SJCRH30 (cell line): Measurements from ENCODE around the gene ARHGAP27. TPM values are rescaled to one million over a fixed set of nuclear protein-coding genes. Genes with fewer than 3 reads are reported as not detected.

Experiments
- DNase-seq, 2 experiments: peaks; one replicate each; pipeline ENCODE4 v3.0.0-alpha.2; 2015 to 2020
- H3K27ac ChIP-seq: fragments of 250-450 bp; sonication (Bioruptor Pico); 2 replicates; pipeline ENCODE4 v1.5.1; 2020; ENCODE audit warnings: mild to moderate bottlenecking, moderate library complexity
- H3K27me3 ChIP-seq: fragments of 250-450 bp; sonication (Bioruptor Pico); 2 replicates; pipeline ENCODE4 v1.5.1; 2020; ENCODE audit warnings: mild to moderate bottlenecking, moderate library complexity
- H3K36me3 ChIP-seq: fragments of 250-450 bp; sonication (Bioruptor Pico); 2 replicates; pipeline ENCODE4 v1.5.1; 2020; ENCODE audit warnings: mild to moderate bottlenecking, moderate library complexity
- H3K4me1 ChIP-seq: fragments of 250-450 bp; sonication (Bioruptor Pico); 2 replicates; pipeline ENCODE4 v1.5.1; 2020; ENCODE audit warnings: mild to moderate bottlenecking, moderate library complexity
- H3K4me3 ChIP-seq: fragments of 250-450 bp; sonication (Bioruptor Pico); 2 replicates; pipeline ENCODE4 v1.5.1; 2020; ENCODE audit warnings: mild to moderate bottlenecking, moderate library complexity
- H3K9me3 ChIP-seq: fragments of 250-450 bp; sonication (Bioruptor Pico); replicated peaks from 2 replicates; pipeline ENCODE4 v1.5.1; 2020; ENCODE audit warnings: mild to moderate bottlenecking, moderate library complexity
- total RNA-seq: library from RNA; depleted of rRNA; stranded (reverse); fragments of >200 nt; shearing (Covaris generic); gene quantifications from 2 replicates; pipeline ENCODE4 v1.2.3, GENCODE V29; 2014

The ARHGAP27 gene
- total RNA-seq, 1 experiment from 2014 or later, result 2.2 TPM

GRCh38 chr17:45380046-45380765 lies 52.5 kb downstream of the ARHGAP27 start:
- DNase-seq, result no peak
- Histone ChIP-seq H3K27me3 (no peaks in the 10 kb centered on the region), H3K36me3 (no peaks in the 10 kb centered on the region), H3K4me3 (no peak overlapping the region), H3K4me1 (peaks cover 27% of the 10 kb centered on the region), H3K27ac (no peak overlapping the region), H3K9me3 (no peaks in the 10 kb centered on the region)

DNA sequence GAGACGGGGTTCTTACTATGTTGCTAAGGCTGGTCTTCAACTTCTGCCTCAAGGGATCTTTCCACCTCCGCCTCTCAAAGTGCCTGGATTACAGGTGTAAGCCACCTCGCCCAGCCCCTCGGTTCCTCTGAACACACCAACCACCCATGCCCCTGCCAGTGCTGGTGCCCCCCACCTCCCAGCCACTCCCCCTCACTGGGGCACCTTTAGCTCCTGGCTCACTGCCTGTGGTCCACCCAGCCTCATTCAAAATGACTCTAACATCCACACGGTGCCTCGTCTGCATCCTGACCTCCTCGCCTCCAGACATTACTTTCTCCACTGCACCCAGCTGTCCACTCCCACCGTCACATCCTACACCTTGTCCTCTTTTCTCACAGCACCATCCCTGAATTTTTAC lies 55.3 kb downstream of the ARHGAP27 start:
- H3K36me3 ChIP-seq, result no peaks in the 10 kb centered on the region
- H3K27me3 ChIP-seq, result no peaks in the 10 kb centered on the region
- H3K27ac ChIP-seq, result no peak overlapping the region
- peaks cover 10% of the 10 kb centered on the region for H3K4me1 ChIP-seq
- no peak for DNase-seq
- H3K9me3 ChIP-seq, result no peaks in the 10 kb centered on the region
- no peak overlapping the region for H3K4me3 ChIP-seq

DNA sequence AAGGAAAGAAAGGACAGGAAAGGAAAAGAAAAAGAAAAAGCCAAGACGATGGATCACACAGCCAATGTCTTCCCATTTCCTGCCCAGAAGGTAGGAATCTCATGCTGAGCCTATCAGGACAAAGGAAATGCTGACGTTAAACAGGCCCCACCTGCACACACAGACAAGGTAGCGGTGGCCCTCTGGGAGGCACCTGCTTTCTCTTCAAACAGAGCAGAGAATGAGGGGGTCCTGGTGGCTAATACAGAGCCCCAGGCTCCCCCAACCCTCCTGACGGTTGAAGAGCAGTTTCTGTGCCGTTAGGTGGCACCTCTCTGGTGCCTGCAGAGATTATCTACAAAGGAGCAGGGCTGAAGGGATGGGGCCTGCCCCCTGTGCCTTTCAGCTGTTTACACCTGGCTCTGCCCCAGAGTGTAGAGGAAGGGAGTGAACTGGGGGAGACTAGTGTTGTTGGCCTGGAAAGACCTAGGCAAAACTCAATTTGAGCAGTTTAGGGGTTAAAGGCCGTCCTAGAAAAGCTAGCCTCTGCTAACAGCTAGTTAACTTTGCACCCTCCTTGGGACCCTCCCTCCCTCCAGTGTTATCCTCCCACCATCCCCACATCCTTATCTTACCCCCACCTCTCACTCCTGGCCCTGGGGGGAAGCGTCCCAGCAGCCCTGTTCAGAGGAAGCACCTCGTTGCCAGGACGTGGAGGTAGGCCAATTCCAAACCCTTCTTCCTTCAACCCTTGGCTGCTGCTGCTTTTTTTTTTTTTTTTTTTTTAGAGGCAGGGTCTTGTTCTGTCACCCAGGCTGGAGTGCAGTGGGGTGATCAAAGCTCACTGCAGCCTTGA lies 56.3 kb downstream of the ARHGAP27 start:
- no peak overlapping the region for H3K27ac ChIP-seq
- DNase-seq, result no peak
- H3K4me3 ChIP-seq, result no peak overlapping the region
- H3K9me3 ChIP-seq, result no peaks in the 10 kb centered on the region
- peaks cover 8% of the 10 kb centered on the region for H3K4me1 ChIP-seq
- H3K27me3 ChIP-seq, result no peaks in the 10 kb centered on the region
- no peaks in the 10 kb centered on the region for H3K36me3 ChIP-seq

DNA sequence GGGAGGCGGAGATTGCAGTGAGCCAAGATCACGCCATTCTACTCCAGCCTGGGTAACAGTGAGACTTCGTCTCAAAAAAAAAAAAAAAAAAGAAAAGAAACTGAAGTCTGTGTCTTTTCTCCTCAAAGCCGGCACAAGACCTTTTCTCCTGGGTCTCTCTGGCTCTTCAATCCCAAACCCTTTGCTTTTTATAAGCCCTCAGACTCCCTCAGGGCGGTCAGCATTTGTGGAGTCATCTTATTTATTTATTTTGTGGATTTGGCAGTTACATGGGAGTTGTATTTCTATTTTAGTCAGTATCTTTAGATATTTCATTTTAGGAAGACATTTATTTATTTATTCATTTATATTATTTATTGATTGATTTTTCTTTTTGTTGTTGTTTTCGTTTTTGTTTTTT lies 58.2 kb downstream of the ARHGAP27 start:
- H3K27ac ChIP-seq, result no peak overlapping the region
- H3K9me3 ChIP-seq, result no peaks in the 10 kb centered on the region
- H3K27me3 ChIP-seq, result no peaks in the 10 kb centered on the region
- peaks cover 11% of the 10 kb centered on the region for H3K4me1 ChIP-seq
- H3K36me3 ChIP-seq, result no peaks in the 10 kb centered on the region
- DNase-seq, result no peak
- H3K4me3 ChIP-seq, result no peak overlapping the region

DNA sequence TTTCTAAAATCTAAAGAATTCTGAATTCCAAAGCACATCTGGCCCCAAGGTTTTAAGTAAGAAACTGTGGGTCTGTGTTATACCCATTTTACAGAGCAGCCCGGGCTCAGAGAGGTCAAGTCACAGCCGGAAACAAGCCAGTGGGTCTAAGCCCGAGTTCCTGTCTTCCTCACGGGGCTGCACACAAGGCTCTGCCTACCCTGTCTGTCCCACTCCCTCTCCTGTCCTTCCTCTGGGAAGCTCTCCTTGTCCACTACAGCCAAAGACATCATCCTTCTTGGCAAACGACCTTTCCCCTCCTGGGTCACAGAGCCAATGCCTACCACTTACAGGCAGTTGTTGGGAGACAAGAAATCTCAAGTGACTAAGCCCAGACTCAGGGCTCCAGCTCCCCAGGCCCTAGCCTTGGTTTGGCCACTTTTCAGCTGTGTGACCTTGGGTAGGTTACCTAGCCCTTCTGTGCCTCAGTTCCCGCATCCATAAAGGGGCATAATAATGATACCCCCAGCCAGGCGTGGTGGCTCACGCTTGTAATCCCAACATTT lies 60.3 kb downstream of the ARHGAP27 start:
- Histone ChIP-seq H3K36me3 (no peaks in the 10 kb centered on the region), H3K9me3 (no peaks in the 10 kb centered on the region), H3K4me3 (peak overlapping the region; percentile 42), H3K27ac (peak overlapping the region; percentile 76), H3K27me3 (no peaks in the 10 kb centered on the region), H3K4me1 (peaks cover 14% of the 10 kb centered on the region)
- DNase-seq, result no peak

DNA sequence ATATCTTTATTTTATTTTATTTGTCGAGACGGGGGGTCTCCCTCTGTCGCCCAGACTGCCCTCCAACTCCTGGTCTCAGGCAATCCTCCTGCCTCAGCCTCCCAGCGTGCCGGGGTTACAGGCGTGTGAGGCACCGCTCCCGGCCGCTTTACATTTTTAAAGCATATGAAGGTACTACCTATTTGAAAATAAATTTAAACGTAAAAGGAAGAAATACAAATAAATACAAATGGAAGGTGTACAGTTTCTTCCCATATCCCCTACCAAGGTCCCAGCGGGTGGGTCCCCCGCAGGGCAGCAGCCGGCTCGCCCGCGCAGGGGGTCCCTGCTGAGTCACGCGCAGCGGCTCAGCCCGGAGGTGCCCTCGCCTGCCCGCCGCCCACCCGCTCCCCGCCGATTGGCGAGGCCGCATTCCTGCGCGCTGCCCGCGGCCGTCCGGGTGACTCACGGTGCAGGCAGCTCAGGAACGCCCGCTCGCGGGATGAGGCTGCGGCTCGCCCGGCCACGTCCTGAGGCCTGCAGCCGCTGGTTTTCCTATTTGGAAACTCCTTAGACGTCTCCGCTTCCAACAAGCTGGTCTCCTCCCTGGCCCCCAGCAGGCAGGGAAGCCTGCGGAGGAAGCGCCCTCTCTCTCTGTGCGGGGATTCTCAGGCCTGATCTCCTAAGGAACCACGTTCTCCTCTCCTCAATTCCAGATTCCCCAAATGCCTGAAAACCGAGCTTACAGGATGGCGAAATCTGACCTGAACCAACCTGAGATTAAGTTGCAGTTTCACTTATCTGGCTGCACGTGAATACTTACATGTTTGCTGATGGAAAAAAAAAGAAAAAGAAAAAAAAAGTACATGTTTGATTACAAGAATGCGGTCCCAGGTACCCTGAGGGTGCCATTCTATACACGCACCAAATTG lies 61.0 kb downstream of the ARHGAP27 start:
- peak overlapping the region; percentile 42 for H3K4me3 ChIP-seq

DNA sequence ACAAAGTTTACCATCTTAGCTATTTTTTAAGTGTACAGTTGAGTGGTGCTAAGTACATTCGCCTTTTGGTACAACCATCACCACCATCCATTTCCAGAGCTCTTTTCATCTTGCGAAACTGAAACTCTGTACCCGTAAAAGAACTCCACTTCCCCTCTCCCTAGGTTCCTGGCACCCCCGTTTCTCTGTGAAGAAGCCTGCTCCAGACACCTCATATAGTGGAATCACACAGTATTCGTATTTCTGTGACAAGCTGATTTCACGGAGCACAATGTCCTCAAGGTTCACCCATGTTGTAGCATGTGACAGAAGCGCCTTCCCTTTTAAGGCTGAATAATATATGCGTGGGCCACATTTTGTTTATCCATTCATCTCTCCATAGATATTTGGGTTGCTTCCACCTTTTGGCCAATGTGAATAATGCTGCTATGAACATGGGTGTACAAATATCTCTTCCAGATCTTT lies 61.7 kb downstream of the ARHGAP27 start:
- DNase-seq, result peak in 1 of 2 experiments; percentile 51
- Histone ChIP-seq H3K36me3 (no peaks in the 10 kb centered on the region), H3K27me3 (no peaks in the 10 kb centered on the region), H3K9me3 (no peaks in the 10 kb centered on the region), H3K27ac (peak overlapping the region; percentile 76), H3K4me1 (peaks cover 14% of the 10 kb centered on the region), H3K4me3 (peak overlapping the region; percentile 42)

More for the DNA sequence above, 61.0 kb downstream of the ARHGAP27 start:
- no peaks in the 10 kb centered on the region for H3K36me3 ChIP-seq
- H3K9me3 ChIP-seq, result no peaks in the 10 kb centered on the region
- H3K27me3 ChIP-seq, result no peaks in the 10 kb centered on the region
- peaks cover 14% of the 10 kb centered on the region for H3K4me1 ChIP-seq
- DNase-seq, result peak; percentile 91 to 95
- peak overlapping the region; percentile 76 for H3K27ac ChIP-seq

GRCh38 chr17:45369421-45369820 lies 63.2 kb downstream of the ARHGAP27 start:
- no peak for DNase-seq
- Histone ChIP-seq H3K4me1 (peaks cover 14% of the 10 kb centered on the region), H3K36me3 (no peaks in the 10 kb centered on the region), H3K9me3 (no peaks in the 10 kb centered on the region), H3K27ac (no peak overlapping the region), H3K27me3 (no peaks in the 10 kb centered on the region), H3K4me3 (no peak overlapping the region)

DNA sequence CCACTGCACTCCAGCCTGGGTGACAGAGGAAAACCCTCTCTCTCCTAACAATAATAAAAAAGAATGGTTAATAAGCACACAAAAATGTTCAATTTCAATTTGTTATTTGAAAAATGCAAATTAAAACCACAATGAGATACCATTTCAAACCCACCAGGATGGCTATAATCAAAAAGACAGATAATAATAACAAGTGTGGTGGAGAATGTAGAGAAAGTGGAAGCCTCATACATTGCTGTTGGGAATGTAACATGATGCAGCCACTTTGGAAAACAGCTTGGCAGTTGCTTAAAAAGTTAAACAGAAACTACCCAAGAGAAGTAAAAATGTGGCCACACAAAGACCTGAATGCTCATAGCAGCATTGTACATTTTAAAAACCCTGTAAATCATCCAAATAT lies 64.0 kb downstream of the ARHGAP27 start:
- H3K9me3 ChIP-seq, result no peaks in the 10 kb centered on the region
- H3K36me3 ChIP-seq, result no peaks in the 10 kb centered on the region
- H3K27ac ChIP-seq, result no peak overlapping the region
- H3K27me3 ChIP-seq, result no peaks in the 10 kb centered on the region
- H3K4me1 ChIP-seq, result peaks cover 14% of the 10 kb centered on the region
- no peak overlapping the region for H3K4me3 ChIP-seq
- DNase-seq, result no peak

- Histone ChIP-seq H3K36me3 (no peaks in the 10 kb centered on the region), H3K4me1 (peaks cover 9% of the 10 kb centered on the region), H3K4me3 (no peak overlapping the region), H3K27ac (no peak overlapping the region), H3K27me3 (no peaks in the 10 kb centered on the region), H3K9me3 (no peaks in the 10 kb centered on the region)
- DNase-seq, result no peak
Measured at GRCh38 chr17:45367216-45367615, 65.5 kb downstream of the ARHGAP27 start.

GRCh38 chr17:45366691-45367090 lies 66.0 kb downstream of the ARHGAP27 start:
- Histone ChIP-seq H3K9me3 (no peaks in the 10 kb centered on the region), H3K27me3 (no peaks in the 10 kb centered on the region), H3K4me3 (no peak overlapping the region), H3K4me1 (peaks cover 6% of the 10 kb centered on the region; the same call in 1 of the 2 replicates), H3K36me3 (no peaks in the 10 kb centered on the region), H3K27ac (no peak overlapping the region)
- no peak for DNase-seq

DNA sequence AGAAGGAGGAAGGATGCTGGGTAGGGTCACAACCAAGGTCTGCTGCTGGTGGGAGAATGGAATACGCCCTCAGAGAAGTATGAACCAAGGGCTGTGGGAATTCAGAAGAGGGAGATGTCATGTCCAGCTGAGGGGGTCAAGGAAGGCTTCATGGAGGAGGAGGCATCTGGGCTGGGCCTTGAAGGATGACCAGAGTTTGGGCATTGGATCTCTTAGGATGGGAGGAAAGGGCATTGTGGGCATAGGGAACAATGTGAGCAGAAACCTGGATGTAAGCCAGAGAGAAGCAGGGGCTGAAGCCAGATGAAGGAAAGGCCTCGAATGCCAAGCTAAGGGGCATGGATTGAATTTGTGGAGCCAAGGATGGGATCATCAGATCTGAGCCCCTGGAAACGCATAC lies 66.6 kb downstream of the ARHGAP27 start:
- DNase-seq, result no peak
- H3K9me3 ChIP-seq, result no peaks in the 10 kb centered on the region
- no peaks in the 10 kb centered on the region for H3K27me3 ChIP-seq
- no peak overlapping the region for H3K4me3 ChIP-seq
- H3K4me1 ChIP-seq, result peaks cover 5% of the 10 kb centered on the region; the same call in 1 of the 2 replicates
- no peak overlapping the region for H3K27ac ChIP-seq
- no peaks in the 10 kb centered on the region for H3K36me3 ChIP-seq

GRCh38 chr17:45364531-45365390 lies 67.9 kb downstream of the ARHGAP27 start:
- Histone ChIP-seq H3K4me1 (peaks cover 3% of the 10 kb centered on the region; the same call in 1 of the 2 replicates), H3K27me3 (no peaks in the 10 kb centered on the region), H3K9me3 (no peaks in the 10 kb centered on the region), H3K36me3 (no peaks in the 10 kb centered on the region), H3K4me3 (no peak overlapping the region), H3K27ac (no peak overlapping the region)
- DNase-seq, result no peak
